H1 (cell line): ENCODE measurements around the gene TRIM71. TPM values are rescaled to one million over a fixed set of nuclear protein-coding genes. Genes with fewer than 3 reads are reported as not detected.

ENCODE experiments used
- CTCF ChIA-PET: fragments of 300-600 bp; sonication (Branson Sonifier 250); formaldehyde crosslinking; loops from one replicate; lab custom pipeline; 2021; ENCODE audit not compliant: partially characterized antibody; lab: Charles Lee
- POLR2A ChIA-PET: fragments of 300-600 bp; sonication (Branson Sonifier 250); formaldehyde crosslinking; loops from one replicate; lab custom pipeline; 2021; ENCODE audit warnings: inconsistent platforms; ENCODE audit not compliant: partially characterized antibody; lab: Charles Lee
- DNase-seq, 2 experiments: peaks; one replicate each; pipeline versions ENCODE4 v3.0.0 to v3.0.0-alpha.2; 2010 to 2022; ENCODE audit warnings: low spot score in 2 of 2, low read depth in 1 of 2, mixed read lengths in 1 of 2
- FAIRE-seq: peaks from 2 replicates; lab custom pipeline; 2011; peaks lifted over from hg19 to GRCh38; lab: Jason Lieb, UNC
- H2AFZ ChIP-seq: 2 replicates; pipeline ENCODE4 v1.8.1; 2012; ENCODE audit warnings: low read length, inconsistent platforms
- H2AK5ac ChIP-seq: 2 replicates; pipeline ENCODE4 v1.6.1; 2013; ENCODE audit warnings: low read depth, low read length
- H2BK120ac ChIP-seq: replicated peaks from 2 replicates; pipeline ENCODE3; 2013; ENCODE audit warnings: low read depth, low read length, inconsistent platforms
- H2BK12ac ChIP-seq: 2 replicates; pipeline ENCODE4 v1.6.1; 2013; ENCODE audit warnings: low read depth, low read length
- H2BK15ac ChIP-seq: 2 replicates; pipeline ENCODE4 v1.6.1; 2013; ENCODE audit warnings: low read length
- H2BK20ac ChIP-seq: 2 replicates; pipeline ENCODE4 v1.6.1; 2013; ENCODE audit warnings: low read length
- H2BK5ac ChIP-seq: 2 replicates; pipeline ENCODE4 v1.6.1; 2013; ENCODE audit warnings: low read depth, low read length
- H3K14ac ChIP-seq: 2 replicates; pipeline ENCODE4 v1.6.1; 2013; ENCODE audit warnings: inconsistent platforms; ENCODE audit not compliant: insufficient read length
- H3K18ac ChIP-seq: 2 replicates; pipeline ENCODE4 v1.6.1; 2013; ENCODE audit warnings: low read length; ENCODE audit errors: extremely low read depth
- H3K23ac ChIP-seq: 2 replicates; pipeline ENCODE4 v1.6.1; 2013; ENCODE audit warnings: inconsistent platforms; ENCODE audit not compliant: insufficient read length
- H3K23me2 ChIP-seq: 2 replicates; pipeline ENCODE4 v1.6.1; 2013; ENCODE audit warnings: low read depth, low read length
- H3K27ac ChIP-seq: 2 replicates; pipeline ENCODE4 v1.6.1; 2011; ENCODE audit warnings: low read depth, low read length, inconsistent platforms
- H3K27me3 ChIP-seq, 4 experiments: replicated peaks in 1 of 4; 1 replicate in 1 of 4; 2 replicates in 3 of 4; pipeline versions ENCODE4 v1.6.1 to v1.8.1; 2011 to 2013; ENCODE audit warnings: low read length in 3 of 4, mild to moderate bottlenecking in 3 of 4, inconsistent platforms in 2 of 4, mixed read lengths in 2 of 4, moderate library complexity in 1 of 4; ENCODE audit not compliant: control insufficient read depth in 3 of 4, insufficient read depth in 3 of 4; ENCODE audit errors: extremely low read depth in 1 of 4
- H3K36me3 ChIP-seq, 4 experiments: 2 replicates each; pipeline versions ENCODE4 v1.6.1 to v1.8.1; 2011 to 2013; ENCODE audit warnings: mild to moderate bottlenecking in 4 of 4, low read length in 3 of 4, moderate library complexity in 2 of 4, control low read depth in 1 of 4, inconsistent platforms in 1 of 4; ENCODE audit not compliant: insufficient read depth in 4 of 4, control insufficient read depth in 2 of 4
- H3K4ac ChIP-seq: replicated peaks from 2 replicates; pipeline ENCODE3; 2013; ENCODE audit warnings: low read length, low read depth, mixed read lengths, inconsistent platforms; ENCODE audit not compliant: insufficient read length
- H3K4me1 ChIP-seq, 4 experiments: replicated peaks in 1 of 4; 1 replicate in 1 of 4; 2 replicates in 3 of 4; pipeline versions ENCODE4 v1.6.1 to v1.8.1; 2011 to 2013; ENCODE audit warnings: low read length in 3 of 4, inconsistent platforms in 2 of 4, mixed read lengths in 1 of 4; ENCODE audit not compliant: insufficient read depth in 4 of 4, control insufficient read depth in 3 of 4
- H3K4me2 ChIP-seq, 2 experiments: 2 replicates each; pipeline versions ENCODE4 v1.6.1 to v1.8.1; 2011 to 2013; ENCODE audit warnings: low read depth in 2 of 2, low read length in 2 of 2, control low read depth in 1 of 2, inconsistent platforms in 1 of 2, mild to moderate bottlenecking in 1 of 2; ENCODE audit not compliant: insufficient read depth in 1 of 2
- H3K4me3 ChIP-seq, 4 experiments: fragments of 200-600, 300-600 bp in 1 of 4; sonication (generic), shearing (Covaris generic), sonication (Bioruptor Twin) in 1 of 4; 2 replicates each; pipeline versions ENCODE4 v1.5.1 to v1.8.1; 2011 to 2016; ENCODE audit warnings: low read length in 4 of 4, low read depth in 3 of 4, control low read depth in 2 of 4, inconsistent platforms in 2 of 4, mild to moderate bottlenecking in 2 of 4, mixed read lengths in 1 of 4, moderate library complexity in 1 of 4; ENCODE audit not compliant: insufficient read depth in 2 of 4; ENCODE audit errors: extremely low read depth in 1 of 4
- H3K56ac ChIP-seq: replicated peaks from 2 replicates; pipeline ENCODE3; 2013; ENCODE audit warnings: low read depth, mild to moderate bottlenecking, mixed read lengths, low read length, inconsistent platforms; ENCODE audit not compliant: insufficient read length
- H3K79me1 ChIP-seq: 2 replicates; pipeline ENCODE4 v1.6.1; 2013; ENCODE audit warnings: low read depth, low read length, control low read depth
- H3K79me2 ChIP-seq, 2 experiments: 2 replicates each; pipeline versions ENCODE4 v1.6.1 to v1.8.1; 2012 to 2013; ENCODE audit warnings: low read length in 2 of 2, mild to moderate bottlenecking in 2 of 2, inconsistent platforms in 1 of 2; ENCODE audit not compliant: insufficient read depth in 2 of 2, control insufficient read depth in 1 of 2
- H3K9ac ChIP-seq, 4 experiments: replicated peaks in 1 of 4; 1 replicate in 1 of 4; 2 replicates in 3 of 4; pipeline versions ENCODE4 v1.6.1 to v1.8.1; 2011 to 2013; ENCODE audit warnings: low read depth in 3 of 4, low read length in 3 of 4, control low read depth in 2 of 4, mild to moderate bottlenecking in 2 of 4, moderate library complexity in 2 of 4, inconsistent platforms in 1 of 4; ENCODE audit errors: extremely low read depth in 1 of 4
- H3K9me3 ChIP-seq, 2 experiments: 2 replicates each; pipeline versions ENCODE4 v1.6.1 to v1.8.1; 2012 to 2013; ENCODE audit warnings: mild to moderate bottlenecking in 2 of 2, moderate library complexity in 2 of 2, control low read depth in 1 of 2, inconsistent platforms in 1 of 2, low read depth in 1 of 2, low read length in 1 of 2, mixed read lengths in 1 of 2; ENCODE audit not compliant: insufficient read depth in 2 of 2
- H4K20me1 ChIP-seq, 2 experiments: replicated peaks in 1 of 2; 2 replicates each; pipeline versions ENCODE3 to v1.8.1; 2011 to 2013; ENCODE audit warnings: inconsistent platforms in 2 of 2, low read length in 2 of 2, mild to moderate bottlenecking in 1 of 2; ENCODE audit not compliant: insufficient read depth in 2 of 2, control insufficient read depth in 1 of 2
- H4K5ac ChIP-seq: 2 replicates; pipeline ENCODE4 v1.6.1; 2013; ENCODE audit warnings: low read length, low read depth, mixed read lengths, inconsistent platforms; ENCODE audit not compliant: insufficient read length
- H4K8ac ChIP-seq: 2 replicates; pipeline ENCODE4 v1.8.0; 2013; ENCODE audit warnings: mild to moderate bottlenecking, moderate library complexity, low read length, inconsistent platforms; ENCODE audit not compliant: insufficient read depth; ENCODE audit errors: extremely low read depth
- H4K91ac ChIP-seq: replicated peaks from 2 replicates; pipeline ENCODE3; 2013; ENCODE audit warnings: low read length, mixed read lengths, inconsistent platforms; ENCODE audit not compliant: insufficient read length
- ASH2L ChIP-seq: fragments of 200-600, 300-600 bp; sonication (generic); IDR thresholded peaks from one replicate; pipeline ENCODE4 v1.7.1; 2017; ENCODE audit warnings: low read length
- ATF2 ChIP-seq: IDR thresholded peaks from 2 replicates; pipeline ENCODE4 v1.6.1; 2012; ENCODE audit warnings: low read length, inconsistent platforms
- BRCA1 ChIP-seq: IDR thresholded peaks from 2 replicates; pipeline ENCODE4 v1.6.1; 2012; ENCODE audit warnings: low read depth, low read length, improper control_type of control experiment
- E2F6 ChIP-seq: IDR thresholded peaks from 2 replicates; pipeline ENCODE4 v1.6.1; 2012; ENCODE audit warnings: inconsistent platforms
- HDAC6 ChIP-seq: IDR thresholded peaks from one replicate; pipeline ENCODE4 v1.7.1; 2012; ENCODE audit warnings: low read depth, mild to moderate bottlenecking, inconsistent platforms, low read length, moderate library complexity
- JUN ChIP-seq: IDR thresholded peaks from 2 replicates; pipeline ENCODE4 v1.6.1; 2011; ENCODE audit warnings: low read depth, mild to moderate bottlenecking, improper control_type of control experiment, low read length
- KDM4A ChIP-seq: IDR thresholded peaks from one replicate; pipeline ENCODE4 v1.7.1; 2012; ENCODE audit warnings: low read depth, mild to moderate bottlenecking, moderate library complexity, low read length, inconsistent platforms; ENCODE audit not compliant: severe bottlenecking
- KDM5A ChIP-seq: fragments of 200-600 bp; IDR thresholded peaks from 2 replicates; pipeline ENCODE4 v1.7.1; 2012; ENCODE audit warnings: mild to moderate bottlenecking, low read length, inconsistent platforms, mixed read lengths
- MAFK ChIP-seq: IDR thresholded peaks from 2 replicates; pipeline ENCODE4 v1.6.1; 2012; ENCODE audit warnings: low read depth, mild to moderate bottlenecking, improper control_type of control experiment, low read length
- SP2 ChIP-seq: IDR thresholded peaks from 2 replicates; pipeline ENCODE4 v1.6.1; 2012; ENCODE audit warnings: mild to moderate bottlenecking, low read length, inconsistent platforms
- TAF1 ChIP-seq: IDR thresholded peaks from 2 replicates; pipeline ENCODE4 v1.6.1; 2011; ENCODE audit warnings: mild to moderate bottlenecking, low read depth, low read length
- ZNF274 ChIP-seq: IDR thresholded peaks from 2 replicates; pipeline ENCODE4 v1.7.0; 2012; ENCODE audit warnings: low read length, borderline replicate concordance; ENCODE audit errors: extremely low read depth
- WGBS, 2 experiments: shearing (Covaris generic) in 1 of 2; methylation state at CpG; one replicate each; pipeline versions ENCODE4 v1.1.6 to v1.1.7; 2013 to 2015; ENCODE audit warnings: low lambda C conversion rate in 2 of 2, mixed read lengths in 2 of 2, inconsistent platforms in 1 of 2, low coverage in 1 of 2, missing lambda C conversion rate in 1 of 2; ENCODE audit not compliant: insufficient replicate concordance in 2 of 2, insufficient coverage in 1 of 2, insufficient read length in 1 of 2; ENCODE audit errors: extremely low coverage in 1 of 2, missing lambda C conversion rate in 1 of 2; 5-methylcytosine and 5-hydroxymethylcytosine counted together
- polyA plus RNA-seq, 7 experiments: library from polyadenylated mRNA; depleted of rRNA in 3 of 7; stranded (reverse) in 5 of 7; unstranded in 2 of 7; fragments of >200 nt in 5 of 7; fragments of 200-250 nt in 2 of 7; gene quantifications; 1 replicate in 5 of 7; 2 replicates in 1 of 7; 4 replicates in 1 of 7; pipeline versions ENCODE4 v1.2.1 to v1.2.3, GENCODE V29; 2011 to 2013; ENCODE audit warnings: missing spikeins in 2 of 7, mixed read lengths in 2 of 7
- total RNA-seq: library from RNA; stranded (reverse); fragmentation: NEBNext Ultra II Directional; extraction: Animal tissue kit (Norgen Biotek cat#: 25700); gene quantifications from 2 replicates; pipeline ENCODE4 v1.2.1, GENCODE V29; 2021

TRIM71 gene
- total and polyA plus RNA-seq, 2 of the 8 experiments (the other 6 are each of a cell fraction or from before 2014, with no cell fraction given): 53.7 to 293 TPM

GRCh38 chr3:32839714-32840085, 21.9 kb downstream of the TRIM71 start:
- ChIA-PET POLR2A (interaction anchor here (1.0 to 17.0 kb wide), 5 partner anchors 12 to 30 kb away, joined by 4 to 303 read pairs (median 91); no protein-coding TSS in a partner anchor), CTCF (no interaction called here)
- Histone ChIP-seq H2AFZ (no peak overlapping the region), H3K79me2 (peaks cover 68 to 99% of the 10 kb centered on the region in 2 experiments), H2BK15ac (no peak overlapping the region), H2BK120ac (no peak overlapping the region), H3K27ac (peak overlapping the region; percentile 88), H3K27me3 (no peaks in the 10 kb centered on the region), H3K4me2 (peak overlapping the region; percentile 59 to 93), H3K36me3 (peaks cover 0 to 8% (median 0%) of the 10 kb centered on the region in 4 experiments; a peak in 1 of 8 replicates), H3K79me1 (no peaks in the 10 kb centered on the region; the same call in 1 of the 2 replicates), H3K4ac (no peak overlapping the region), H2BK12ac (no peak overlapping the region; the same call in 1 of the 2 replicates), H2BK5ac (peak overlapping the region; percentile 3), H2BK20ac (no peak overlapping the region), H3K4me1 (peaks cover 47 to 69% (median 58%) of the 10 kb centered on the region in 4 experiments), H3K14ac (peak overlapping the region; percentile 25), H3K23me2 (peaks cover 3% of the 10 kb centered on the region), H3K23ac (no peak overlapping the region), H3K9me3 (no peaks in the 10 kb centered on the region), H3K56ac (no peak overlapping the region), H2AK5ac (no peak overlapping the region; the same call in 1 of the 2 replicates), H3K18ac (no peak overlapping the region; the same call in 1 of the 2 replicates), H3K9ac (peak overlapping the region in 3 of 4 experiments; percentile 34 to 48 (median 39); a peak in 1 of 7 replicates), H4K20me1 (peaks cover 17 to 18% of the 10 kb centered on the region in 2 experiments), H4K8ac (no peak overlapping the region), H4K5ac (peak overlapping the region; percentile 57), H4K91ac (no peak overlapping the region), H3K4me3 (peak overlapping the region; percentile 5 to 57 (median 17); a peak in 5 of 8 replicates)
- no peak for FAIRE-seq
- no peak for DNase-seq
- WGBS, 2 experiments: 49% methylated on average over 4 of the region's 4 CpGs; no CpG with 5 or more reads in 1 of the 2 experiments
- TF ChIP-seq HDAC6 (no peak), JUN (no peak), MAFK (no peak), KDM4A (no peak), SP2 (no peak), BRCA1 (no peak), ASH2L (no peak), TAF1 (no peak), KDM5A (no peak), E2F6 (no peak), ZNF274 (no peak), ATF2 (no peak)
